Liver (tissue), 3 donors: ENCODE data around the gene APOL2.

Experiments used
- ATF3 ChIP-seq: IDR thresholded peaks from 2 replicates; pipeline ENCODE4 v1.6.1; 2016; ENCODE audit warnings: antibody characterized with exemption
- CTCF ChIP-seq: fragments of 150-350 bp; IDR thresholded peaks from 2 replicates; pipeline ENCODE4 v1.5.1; 2017; ENCODE audit warnings: improper control_type of control experiment, low read depth, low read length; ENCODE audit not compliant: missing input control
- EGR1 ChIP-seq, 2 donors: IDR thresholded peaks; 2 replicates each; pipeline ENCODE4 v1.6.1; 2016 to 2018; ENCODE audit warnings: antibody characterized with exemption in 2 of 2, low read depth in 2 of 2
- FOXA1 ChIP-seq: IDR thresholded peaks from 2 replicates; pipeline ENCODE4 v1.6.1; 2016; ENCODE audit warnings: antibody characterized with exemption
- RAD21 ChIP-seq, 2 donors: IDR thresholded peaks; 2 replicates each; pipeline ENCODE4 v1.6.1; 2016; ENCODE audit warnings: antibody characterized with exemption in 2 of 2, mild to moderate bottlenecking in 2 of 2
- REST ChIP-seq: IDR thresholded peaks from 2 replicates; pipeline ENCODE4 v1.6.1; 2016; ENCODE audit warnings: antibody characterized with exemption, mild to moderate bottlenecking
- SP1 ChIP-seq: IDR thresholded peaks from 2 replicates; pipeline ENCODE4 v1.6.1; 2018; ENCODE audit warnings: antibody characterized with exemption, mild to moderate bottlenecking
- donor health status: healthy.
- donor health status: healthy.

- no peak for TF ChIP-seq FOXA1
- TF ChIP-seq CTCF = no peak
- no peak for TF ChIP-seq SP1
- TF ChIP-seq EGR1 (IDR thresholded peaks at IDR 0.05; ENCODE audit: low read depth in 2 of 2) = no peak
- no peak for TF ChIP-seq REST
- no peak for TF ChIP-seq RAD21 (IDR thresholded peaks at IDR 0.05)
- no peak for TF ChIP-seq ATF3
Observed at GRCh38 chr22:36206255-36206654, 33.1 kb downstream of the APOL2 start.
